Gastroesophageal sphincter (tissue), 2 donors: ENCODE data around the gene SLC22A7.

Source experiments
- EP300 ChIP-seq: sonication (generic); formaldehyde crosslinking; IDR thresholded peaks from one replicate; pipeline ENCODE4 v1.6.1; 2017; ENCODE audit warnings: antibody characterized with exemption, mild to moderate bottlenecking
- POLR2A ChIP-seq, 2 donors: fragments of 450-650 bp; IDR thresholded peaks; one replicate each; pipeline ENCODE4 v1.6.1; 2017; ENCODE audit warnings: antibody characterized with exemption in 2 of 2, mild to moderate bottlenecking in 2 of 2, moderate library complexity in 1 of 2
- POLR2AphosphoS5 ChIP-seq: sonication (generic); formaldehyde crosslinking; IDR thresholded peaks from one replicate; pipeline ENCODE4 v1.6.1; 2017; ENCODE audit warnings: antibody characterized with exemption

DNA sequence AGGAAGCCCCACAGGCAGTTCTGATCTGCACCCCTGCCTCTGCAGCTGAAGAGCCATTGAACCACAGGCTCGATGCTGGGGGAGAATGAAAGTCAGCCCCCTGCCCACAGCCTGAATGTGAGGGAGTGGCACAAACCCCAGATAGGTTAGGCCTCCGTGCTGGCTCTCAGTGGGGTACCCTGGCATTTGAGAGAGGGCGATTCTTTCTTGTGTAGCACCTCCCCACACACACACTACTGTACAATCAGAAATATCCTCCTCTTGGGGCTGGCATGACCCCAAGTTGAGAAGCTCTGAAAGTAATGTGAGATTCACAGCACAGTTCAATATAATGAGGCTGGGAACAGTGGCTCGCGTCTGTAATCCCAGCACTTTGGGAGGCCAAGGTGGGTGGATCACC, 36.9 kb upstream of the SLC22A7 start:
- TF ChIP-seq POLR2A (IDR thresholded peaks at IDR 0.05), result no peak
- no peak for TF ChIP-seq EP300
- TF ChIP-seq POLR2AphosphoS5, result no peak
